Fibroblast of villous mesenchyme (primary cell): ENCODE measurements around the gene TRUB2. TPM values are rescaled to one million over a fixed set of nuclear protein-coding genes. Genes with fewer than 3 reads are reported as not detected.

Source experiments
- DNase-seq: peaks from one replicate; pipeline ENCODE4 v3.0.0-alpha.2; 2010; ENCODE audit warnings: low read depth
- H3K4me3 ChIP-seq: 2 replicates; pipeline ENCODE4 v1.5.1; 2011; ENCODE audit warnings: low read depth, mild to moderate bottlenecking, low read length
- total RNA-seq: library from RNA; depleted of rRNA; stranded (reverse); fragments of >200 nt; gene quantifications from 2 replicates; pipeline ENCODE4 v1.2.3, GENCODE V29; 2012
- TF ChIP-seq, protein P1 (sequence below): IDR thresholded peaks from 2 replicates; pipeline ENCODE4 v1.5.1; 2012; ENCODE audit warnings: low read depth, mild to moderate bottlenecking, low read length; ENCODE audit not compliant: insufficient read depth

Gene TRUB2, protein sequence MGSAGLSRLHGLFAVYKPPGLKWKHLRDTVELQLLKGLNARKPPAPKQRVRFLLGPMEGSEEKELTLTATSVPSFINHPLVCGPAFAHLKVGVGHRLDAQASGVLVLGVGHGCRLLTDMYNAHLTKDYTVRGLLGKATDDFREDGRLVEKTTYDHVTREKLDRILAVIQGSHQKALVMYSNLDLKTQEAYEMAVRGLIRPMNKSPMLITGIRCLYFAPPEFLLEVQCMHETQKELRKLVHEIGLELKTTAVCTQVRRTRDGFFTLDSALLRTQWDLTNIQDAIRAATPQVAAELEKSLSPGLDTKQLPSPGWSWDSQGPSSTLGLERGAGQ
- total RNA-seq, result 17.7 and 20.6 TPM in 2 replicates

DNA sequence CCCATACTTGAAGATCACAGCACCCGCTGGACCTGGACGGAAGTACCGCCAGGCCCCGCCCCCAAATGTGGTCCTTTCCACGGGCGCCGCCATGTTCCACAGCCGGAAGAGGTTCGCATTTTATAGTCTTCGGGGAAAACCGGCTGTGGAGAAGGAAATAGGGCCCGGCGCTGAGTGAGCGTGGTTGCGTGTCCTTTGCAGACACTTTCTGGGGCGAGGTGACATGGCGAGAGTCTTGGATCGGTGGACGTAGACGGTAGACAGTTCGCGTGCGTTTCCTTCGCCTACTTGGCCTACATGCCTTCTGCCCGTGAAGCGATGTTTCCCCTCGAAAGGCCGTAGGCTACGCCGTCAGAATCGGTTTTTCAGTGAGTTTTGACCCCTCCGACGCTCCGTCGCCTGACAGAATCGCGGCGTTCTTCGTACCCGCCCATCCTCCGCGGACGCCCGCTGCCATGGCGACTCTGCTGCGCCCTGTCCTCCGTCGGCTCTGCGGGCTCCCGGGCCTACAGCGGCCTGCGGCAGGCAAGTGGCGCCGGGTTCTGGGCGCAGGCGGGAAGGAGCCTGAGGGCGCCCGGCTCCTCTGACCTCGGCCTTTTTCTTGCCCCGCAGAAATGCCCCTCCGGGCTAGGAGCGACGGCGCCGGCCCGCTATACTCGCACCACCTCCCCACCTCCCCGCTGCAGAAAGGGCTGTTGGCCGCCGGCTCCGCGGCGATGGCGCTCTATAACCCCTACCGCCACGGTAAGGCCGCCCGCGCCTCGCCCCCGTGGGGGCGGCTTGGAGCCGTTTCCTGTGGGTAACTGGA is at the start of gene TRUB2, which contains the start of gene COQ4:
Gene TRUB2, minus strand, starts transcription at position 44 of the 808 bp plus-strand sequence. Its CDS starts 39 bp downstream, at position 5.
Gene COQ4, plus strand, starts transcription at position 436 of the 808 bp plus-strand sequence. Its CDS starts 20 bp downstream, at position 456.
- TF ChIP-seq, protein P1, sequence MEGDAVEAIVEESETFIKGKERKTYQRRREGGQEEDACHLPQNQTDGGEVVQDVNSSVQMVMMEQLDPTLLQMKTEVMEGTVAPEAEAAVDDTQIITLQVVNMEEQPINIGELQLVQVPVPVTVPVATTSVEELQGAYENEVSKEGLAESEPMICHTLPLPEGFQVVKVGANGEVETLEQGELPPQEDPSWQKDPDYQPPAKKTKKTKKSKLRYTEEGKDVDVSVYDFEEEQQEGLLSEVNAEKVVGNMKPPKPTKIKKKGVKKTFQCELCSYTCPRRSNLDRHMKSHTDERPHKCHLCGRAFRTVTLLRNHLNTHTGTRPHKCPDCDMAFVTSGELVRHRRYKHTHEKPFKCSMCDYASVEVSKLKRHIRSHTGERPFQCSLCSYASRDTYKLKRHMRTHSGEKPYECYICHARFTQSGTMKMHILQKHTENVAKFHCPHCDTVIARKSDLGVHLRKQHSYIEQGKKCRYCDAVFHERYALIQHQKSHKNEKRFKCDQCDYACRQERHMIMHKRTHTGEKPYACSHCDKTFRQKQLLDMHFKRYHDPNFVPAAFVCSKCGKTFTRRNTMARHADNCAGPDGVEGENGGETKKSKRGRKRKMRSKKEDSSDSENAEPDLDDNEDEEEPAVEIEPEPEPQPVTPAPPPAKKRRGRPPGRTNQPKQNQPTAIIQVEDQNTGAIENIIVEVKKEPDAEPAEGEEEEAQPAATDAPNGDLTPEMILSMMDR, result no peak
- peak within 1 kb of the TSS; percentile 97 for H3K4me3 ChIP-seq
- peak; percentile 97 for DNase-seq

DNA sequence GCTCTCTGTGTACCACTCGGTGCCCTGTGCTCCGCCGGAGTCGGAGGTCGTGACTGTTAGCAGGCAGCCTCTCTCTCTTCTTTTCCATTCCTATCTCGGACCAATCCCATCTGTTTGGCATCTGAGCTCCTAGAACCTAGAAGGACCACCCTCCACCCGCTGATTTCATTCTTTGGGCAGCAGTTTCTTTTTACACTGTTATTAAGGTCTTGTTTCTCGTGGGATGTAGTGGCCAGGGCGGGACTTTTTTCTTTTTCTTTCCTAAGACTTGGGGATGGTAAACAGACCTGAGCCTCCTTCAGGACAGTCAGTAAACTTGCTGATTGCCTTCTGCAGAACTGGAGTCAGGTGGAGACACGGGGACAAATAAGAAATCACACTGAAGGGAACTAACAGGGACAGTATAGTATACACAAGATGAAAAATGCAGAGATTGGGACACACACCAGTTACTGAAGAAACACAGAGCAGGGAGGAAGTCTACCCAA is 49.4 kb upstream of the TRUB2 start:
- TF ChIP-seq, protein P1, result no peak
- peak; percentile 10 for DNase-seq
- H3K4me3 ChIP-seq, result peak overlapping the region; percentile 99

DNA sequence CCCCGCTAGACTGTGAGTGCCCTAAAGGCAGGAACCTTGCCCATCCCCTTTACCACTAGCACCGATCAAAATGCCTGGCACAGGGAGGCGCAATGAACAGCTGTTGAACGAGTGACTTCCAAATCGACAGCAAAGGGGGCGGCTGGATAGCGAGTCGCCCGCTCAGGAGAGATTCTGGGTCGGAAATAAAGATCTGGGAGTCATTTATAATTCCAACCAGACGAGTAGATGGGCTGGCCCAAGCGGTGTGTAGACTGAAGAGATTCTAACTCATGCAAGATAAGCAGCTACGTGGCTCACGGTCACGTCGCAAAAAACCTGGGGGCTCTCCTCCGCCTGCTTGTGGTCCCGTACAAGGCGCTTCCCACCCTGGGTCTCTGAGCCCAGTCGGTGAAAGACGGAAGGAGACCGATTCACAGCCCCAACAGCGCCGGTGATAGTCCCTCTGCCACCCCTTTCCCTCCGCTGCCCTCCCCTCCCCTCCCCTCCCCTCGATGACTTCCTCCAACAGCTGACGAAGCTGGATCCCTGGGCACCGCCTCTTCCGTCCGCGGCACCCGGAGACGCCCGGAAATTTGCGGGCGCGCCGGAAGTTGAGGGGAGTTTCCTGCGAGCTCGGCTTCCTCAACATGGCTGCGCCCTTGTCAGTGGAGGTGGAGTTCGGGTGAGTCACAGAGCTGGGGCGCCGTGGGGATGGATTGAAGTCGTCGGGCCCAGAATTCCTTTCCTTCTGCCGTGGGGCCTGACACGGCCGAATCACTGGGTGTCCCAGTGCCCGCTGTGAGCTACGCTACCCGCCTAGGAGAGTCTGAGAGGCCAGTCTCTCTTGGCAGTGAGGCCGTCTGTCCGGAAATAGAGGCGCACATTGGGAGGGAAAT is 48.7 kb upstream of the TRUB2 start, which contains the start of gene URM1:
Gene URM1, plus strand, starts transcription at position 623 of the 878 bp plus-strand sequence. Its CDS starts 7 bp downstream, at position 630.
- TF ChIP-seq, protein P1, result peak; percentile 15
- DNase-seq, result peak; percentile 97
- H3K4me3 ChIP-seq, result peak within 1 kb of the TSS; percentile 99

DNA sequence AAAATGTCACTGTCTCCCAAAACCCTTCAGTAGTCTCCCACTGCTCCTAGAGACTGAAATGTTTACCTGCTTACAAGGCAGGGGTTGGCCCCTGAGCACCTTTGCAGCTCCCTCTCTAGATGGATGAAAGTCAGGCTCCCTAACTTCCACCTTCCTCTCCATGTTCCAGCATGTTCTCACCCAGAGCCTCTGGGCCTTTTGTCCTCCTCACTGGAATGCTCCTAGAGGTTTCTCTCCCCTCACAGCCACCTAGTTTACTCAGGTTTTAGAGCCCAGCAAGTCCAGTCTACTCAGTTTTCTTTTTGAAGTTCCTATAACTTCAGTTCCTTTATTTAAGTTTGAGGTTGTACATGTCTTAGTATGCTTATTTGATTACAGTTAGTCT is 48.1 kb upstream of the TRUB2 start:
- peak overlapping the region; percentile 99 for H3K4me3 ChIP-seq
- TF ChIP-seq, protein P1, result no peak
- DNase-seq, result no peak

DNA sequence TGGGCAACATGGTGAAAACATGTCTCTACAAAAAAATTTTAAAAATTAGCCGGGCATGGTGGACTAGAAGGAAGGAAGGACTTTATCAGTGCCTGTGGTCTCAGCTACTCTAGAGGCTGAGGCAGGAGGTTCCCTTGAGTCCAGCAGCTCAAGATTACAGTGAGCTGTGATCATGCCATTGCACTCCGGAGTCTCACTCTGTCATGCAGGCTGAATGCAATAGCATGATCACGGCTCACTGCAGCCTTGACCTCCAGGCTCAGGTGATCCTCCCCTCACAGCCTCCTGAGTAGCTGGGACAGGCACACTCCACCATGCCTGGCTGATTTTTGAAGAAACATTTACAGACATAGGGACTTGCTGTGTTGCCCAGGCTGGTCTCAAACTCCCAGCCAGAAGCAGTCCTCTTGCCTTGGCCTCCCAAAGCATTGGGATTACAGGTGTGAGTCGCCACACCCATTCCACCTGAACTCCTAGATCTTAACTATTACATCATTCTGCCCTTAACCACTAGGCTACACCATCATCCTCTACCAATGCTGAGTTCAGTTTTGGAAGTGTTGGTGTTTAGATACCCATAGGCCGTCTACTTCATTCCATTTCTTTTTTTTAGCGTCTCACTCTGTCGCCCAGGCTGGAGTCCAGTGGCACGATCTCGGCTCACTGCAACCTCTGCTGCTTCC is 46.9 kb upstream of the TRUB2 start:
- TF ChIP-seq, protein P1, result no peak
- no peak for DNase-seq
- H3K4me3 ChIP-seq, result no peak overlapping the region
